Measurements from ENCODE around the gene CA5A.
A peak's percentile ranks its signal among the peaks of the same experiment; 100 is the strongest.
"Not testable (repeated sequence)": the region's sequence is repeated elsewhere in the genome, so short reads cannot be mapped to it uniquely, and the experiment has no call there.

Gene CA5A

GRCh38 chr16:87864331-87864989, 71.9 kb downstream of the CA5A start:
- DNase-seq (ENCODE audit: low spot score) = no peak

GRCh38 chr16:87863327-87863635, 73.0 kb downstream of the CA5A start:
- DNase-seq (ENCODE audit: low spot score) = not testable (repeated sequence)

- not testable (repeated sequence) for DNase-seq (ENCODE audit: low spot score)
These were observed 73.6 kb downstream of the CA5A start for GRCh38 chr16:87862597-87863326.

GRCh38 chr16:87861300-87862099, 74.8 kb downstream of the CA5A start:
- not testable (repeated sequence) for DNase-seq (ENCODE audit: low spot score)

GRCh38 chr16:87860553-87861299, 75.6 kb downstream of the CA5A start:
- no peak for DNase-seq (ENCODE audit: low spot score)

- not testable (repeated sequence) for DNase-seq (ENCODE audit: low spot score)
These were observed 78.0 kb downstream of the CA5A start for GRCh38 chr16:87858151-87858993.

- DNase-seq (ENCODE audit: low spot score) = no peak
These were observed 79.5 kb downstream of the CA5A start for GRCh38 chr16:87856791-87857228.

- DNase-seq (ENCODE audit: low spot score) = no peak
These were observed 80.2 kb downstream of the CA5A start for GRCh38 chr16:87855852-87856715.

GRCh38 chr16:87854907-87855683, 81.2 kb downstream of the CA5A start:
- DNase-seq (ENCODE audit: low spot score) = no peak

- DNase-seq (ENCODE audit: low spot score) = no peak
These were observed 82.0 kb downstream of the CA5A start for GRCh38 chr16:87854053-87854906.

- peak; percentile 95 for DNase-seq (ENCODE audit: low spot score)
These were observed 82.8 kb downstream of the CA5A start for GRCh38 chr16:87853411-87854052.

GRCh38 chr16:87851601-87852000, 84.7 kb downstream of the CA5A start:
- peak; percentile 70 for DNase-seq (ENCODE audit: low spot score)

- DNase-seq (ENCODE audit: low spot score) = no peak
These were observed 85.2 kb downstream of the CA5A start for GRCh38 chr16:87851141-87851587.

GRCh38 chr16:87850009-87851006, 86.0 kb downstream of the CA5A start:
- DNase-seq (ENCODE audit: low spot score) = peak; percentile 92

- DNase-seq (ENCODE audit: low spot score) = no peak
These were observed 86.8 kb downstream of the CA5A start for GRCh38 chr16:87849419-87850008.

- DNase-seq (ENCODE audit: low spot score) = no peak
These were observed 87.5 kb downstream of the CA5A start for GRCh38 chr16:87848676-87849345.
